Measurements from ENCODE around the gene SMPD4.
"Not testable (repeated sequence)": the region's sequence is repeated elsewhere in the genome, so short reads cannot be mapped to it uniquely, and the experiment has no call there.

Gene SMPD4

GRCh38 chr2:130139331-130140280, 41.8 kb downstream of the SMPD4 start:
- DNase-seq: not testable (repeated sequence)

DNA sequence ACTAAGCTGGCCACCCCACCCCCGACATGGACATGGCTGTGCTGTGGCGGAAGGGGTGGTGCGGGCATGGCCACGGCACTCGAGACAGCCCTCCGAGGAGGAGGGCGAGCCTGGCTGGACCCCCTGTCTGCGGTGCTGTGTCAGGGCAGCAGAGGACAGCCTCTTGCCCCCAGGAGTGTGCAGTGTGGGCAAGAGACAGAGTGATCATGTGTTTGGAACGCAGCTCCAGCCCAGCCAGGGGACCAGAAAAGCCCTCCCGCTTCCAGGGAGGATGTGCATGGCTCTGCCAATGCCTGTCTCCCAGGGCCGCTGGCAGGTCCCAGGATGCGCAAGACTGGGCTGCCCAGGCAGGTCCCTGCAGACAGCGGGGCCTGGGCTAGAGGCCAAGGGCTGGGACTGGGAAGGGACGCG, 42.6 kb downstream of the SMPD4 start:
- DNase-seq: not testable (repeated sequence)

DNA sequence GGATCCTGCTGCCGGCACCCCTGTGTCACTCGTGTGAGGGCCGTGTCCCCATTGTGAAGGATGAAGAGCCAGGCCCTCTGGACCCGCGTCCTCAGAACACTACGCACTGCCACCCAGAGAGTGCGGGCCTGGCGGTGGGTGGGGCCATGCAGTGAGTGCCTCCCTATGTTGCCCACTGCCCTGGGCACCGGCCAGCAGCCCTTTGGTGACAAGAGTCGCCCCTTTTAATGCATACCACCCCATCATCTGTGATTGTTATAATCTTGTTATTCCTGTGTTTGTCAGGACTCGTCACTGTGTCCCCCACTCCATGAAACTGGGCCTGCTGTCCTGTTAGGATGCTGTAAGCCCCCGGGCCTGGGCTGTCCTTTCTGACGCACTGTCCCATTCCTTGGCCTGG, 43.1 kb downstream of the SMPD4 start:
- not testable (repeated sequence) for DNase-seq

DNA sequence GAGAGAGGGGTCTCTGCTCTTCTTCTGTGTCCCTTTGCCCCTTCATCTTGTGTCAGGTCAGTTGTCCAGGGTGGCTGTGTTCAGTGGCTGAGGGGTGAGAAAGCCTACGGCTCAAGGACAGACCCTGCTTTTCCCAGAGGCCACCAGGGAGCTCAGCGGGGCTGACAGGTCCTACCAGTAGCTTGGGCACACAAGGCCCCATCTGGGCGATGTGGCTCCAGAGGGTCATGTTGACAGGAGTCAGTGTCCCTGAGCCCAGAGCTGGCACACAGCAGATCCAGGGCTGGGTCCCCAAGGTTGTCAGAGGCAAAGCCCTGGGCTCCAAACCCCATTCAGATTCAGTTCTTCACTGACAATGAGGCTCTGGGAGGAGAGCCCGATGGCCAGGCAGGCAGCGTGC, 44.3 kb downstream of the SMPD4 start:
- not testable (repeated sequence) for DNase-seq

DNA sequence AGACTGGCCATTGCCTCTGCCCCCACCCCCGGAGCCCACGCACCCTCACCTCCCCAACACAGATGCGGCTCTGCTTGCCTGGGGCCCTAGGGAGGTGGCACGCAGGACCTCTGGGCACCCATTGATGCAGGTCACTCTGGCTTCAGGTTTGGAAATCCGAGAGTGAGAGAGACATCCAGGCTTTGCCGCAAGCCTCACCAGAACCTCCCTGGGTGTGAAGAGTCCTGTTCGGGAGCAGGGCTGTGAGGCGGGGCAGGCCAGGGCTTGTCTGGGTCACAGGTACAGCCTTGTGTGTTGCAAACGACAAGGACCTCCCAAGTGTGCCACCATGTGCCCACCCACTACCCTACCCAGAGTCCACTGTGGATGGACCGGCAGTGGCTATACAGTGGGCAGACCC, 44.9 kb downstream of the SMPD4 start:
- DNase-seq: not testable (repeated sequence)

GRCh38 chr2:130135692-130136541, 45.5 kb downstream of the SMPD4 start:
- DNase-seq: no peak

- DNase-seq: not testable (repeated sequence)
Measured at GRCh38 chr2:130129120-130129829, 52.1 kb downstream of the SMPD4 start, which contains the start of gene POTEF. POTEF (minus strand) TSS chr2:130129222; CDS start chr2:130120515, 8,707 bp downstream.

GRCh38 chr2:130128464-130128863, 52.9 kb downstream of the SMPD4 start:
- not testable (repeated sequence) for DNase-seq

DNA sequence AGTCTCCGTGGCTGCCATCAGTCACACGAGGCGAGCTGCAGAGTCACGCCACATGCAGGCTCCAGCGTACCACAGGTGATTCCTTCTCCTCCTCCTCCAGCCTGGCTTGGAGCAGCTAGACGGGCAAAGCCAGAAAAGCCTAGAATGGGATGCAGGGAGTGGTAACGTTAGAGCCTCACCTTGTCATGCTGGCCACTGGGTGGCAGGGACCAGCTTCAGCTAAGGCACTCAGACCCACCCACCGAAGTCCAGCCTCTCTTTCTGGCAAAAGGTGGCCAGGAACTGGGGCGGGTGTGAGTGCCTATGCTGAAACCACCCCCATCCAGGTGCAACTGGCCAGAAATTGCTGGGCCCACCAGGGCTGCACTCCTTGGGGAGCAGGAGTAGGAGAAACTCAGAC, 53.7 kb downstream of the SMPD4 start:
- DNase-seq: not testable (repeated sequence)

DNA sequence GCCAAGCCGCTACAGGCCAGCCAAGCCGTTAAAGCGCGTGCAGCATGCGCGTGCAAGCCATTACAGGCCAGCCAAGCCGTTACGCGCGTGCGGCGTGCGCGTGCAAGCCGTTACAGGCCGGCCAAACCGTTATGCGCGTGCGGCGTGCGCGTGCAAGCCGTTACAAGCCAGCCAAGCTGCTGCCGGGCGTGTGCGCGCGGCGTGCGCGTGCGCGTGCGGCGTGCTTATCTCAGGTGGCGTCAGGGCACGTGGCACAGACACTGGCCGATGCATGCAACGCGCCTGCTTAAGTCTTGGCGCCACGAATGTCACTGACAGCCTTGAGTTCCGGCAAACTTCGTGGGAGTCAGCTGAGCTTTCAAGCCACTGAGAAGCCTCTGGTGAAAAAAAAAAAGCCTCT, 60.5 kb downstream of the SMPD4 start:
- not testable (repeated sequence) for DNase-seq

GRCh38 chr2:130102597-130103363, 78.6 kb downstream of the SMPD4 start:
- not testable (repeated sequence) for DNase-seq
